Pancreas (tissue), 10 donors: ENCODE results near the gene COMMD7. TPM values are rescaled to one million over a fixed set of nuclear protein-coding genes. Genes with fewer than 3 reads are reported as not detected.
A peak's percentile ranks its signal among the peaks of the same experiment; 100 is the strongest.

Experiments
- ATAC-seq, 4 donors: fragments of 200-7000 bp; cut with Tn5 transposase; one replicate each; pipeline versions ENCODE4 v1.8.0 to v1.9.1; 2020; ENCODE audit warnings: mild to moderate bottlenecking in 4 of 4, moderate library complexity in 4 of 4
- DNase-seq, 6 donors: peaks; one replicate each; pipeline ENCODE4 v3.0.0-alpha.2; 2020
- FAIRE-seq: peaks from 2 replicates; lab custom pipeline; 2012; peaks lifted over from hg19 to GRCh38; lab: Jason Lieb, UNC
- H3K27ac ChIP-seq, 4 donors: fragments of 200-600 bp; sonication (generic); 1 replicate in 3 of 4; 2 replicates in 1 of 4; pipeline versions ENCODE4 v1.5.0 to v1.8.0; 2020
- H3K27me3 ChIP-seq, 4 donors: fragments of 200-600 bp; one replicate each; pipeline ENCODE4 v1.8.0; 2021
- H3K36me3 ChIP-seq, 3 donors: fragments of 200-600 bp; sonication (generic) in 1 of 3; one replicate each; pipeline versions ENCODE4 v1.5.0 to v1.8.0; 2020 to 2021
- H3K4me1 ChIP-seq, 3 donors: fragments of 200-600 bp; one replicate each; pipeline ENCODE4 v1.8.0; 2021
- H3K4me3 ChIP-seq, 4 donors: fragments of 200-600 bp; sonication (generic) in 2 of 4; one replicate each; pipeline versions ENCODE4 v1.5.0 to v1.8.0; 2020 to 2021
- H3K9me3 ChIP-seq, 4 donors: fragments of 200-600 bp; one replicate each; pipeline ENCODE4 v1.8.0; 2021
- WGBS, 2 donors: extraction: QIAGEN DNeasy Blood & Tissue Kit; methylation state at CpG; one replicate each; pipeline ENCODE4 v1.1.7; 2013; 5-methylcytosine and 5-hydroxymethylcytosine counted together
- intact Hi-C, 3 donors: fragments of 100-400 bp; cut with DNase I; formaldehyde crosslinking; loops; one replicate each; pipeline versions ENCODE4 v1.11.1 to v1.14.2; 2022
- polyA plus RNA-seq, 2 donors: library from polyadenylated mRNA; stranded (reverse); fragments of 200-250 nt; gene quantifications; one replicate each; pipeline ENCODE4 v1.2.3, GENCODE V29; 2013
- total RNA-seq, 6 donors: library from RNA; stranded (reverse); fragmentation: NEBNext Ultra II Directional in 4 of 6; extraction: Animal tissue kit (Norgen Biotek cat#: 25700) in 4 of 6; gene quantifications; one replicate each; pipeline versions ENCODE4 v1.2.1 to v1.2.4, GENCODE V29; 2021 to 2023
- TF ChIP-seq, protein P1 (sequence below), 4 donors: fragments of 200-600 bp; sonication (generic) in 3 of 4; IDR thresholded peaks; one replicate each; pipeline versions ENCODE4 v1.5.0 to v1.8.0; 2021; ENCODE audit warnings: antibody characterized with exemption in 4 of 4
- donor health status: healthy with polysubstance abuse.
- donor health status: DM: no; HTN: no; CAD: no; lungs with moderate emphysema.
- donor health status: DM: no; HTN: no; CAD: no.
- donor health status: control.
- donor health status: control.
- donor health status: Bipolar disorder and iron deficiency.
- donor health status: DM: yes; HTN: yes; CAD: no.
- donor health status: DM: no; HTN: no; CAD: no.
- donor health status: DM: no; HTN: no; CAD: no.
- donor health status: DM: yes; HTN: yes; CAD: no.

The COMMD7 gene
- total and polyA plus RNA-seq, 8 donors = 12.9 to 29.1 (median 16.4) TPM

DNA sequence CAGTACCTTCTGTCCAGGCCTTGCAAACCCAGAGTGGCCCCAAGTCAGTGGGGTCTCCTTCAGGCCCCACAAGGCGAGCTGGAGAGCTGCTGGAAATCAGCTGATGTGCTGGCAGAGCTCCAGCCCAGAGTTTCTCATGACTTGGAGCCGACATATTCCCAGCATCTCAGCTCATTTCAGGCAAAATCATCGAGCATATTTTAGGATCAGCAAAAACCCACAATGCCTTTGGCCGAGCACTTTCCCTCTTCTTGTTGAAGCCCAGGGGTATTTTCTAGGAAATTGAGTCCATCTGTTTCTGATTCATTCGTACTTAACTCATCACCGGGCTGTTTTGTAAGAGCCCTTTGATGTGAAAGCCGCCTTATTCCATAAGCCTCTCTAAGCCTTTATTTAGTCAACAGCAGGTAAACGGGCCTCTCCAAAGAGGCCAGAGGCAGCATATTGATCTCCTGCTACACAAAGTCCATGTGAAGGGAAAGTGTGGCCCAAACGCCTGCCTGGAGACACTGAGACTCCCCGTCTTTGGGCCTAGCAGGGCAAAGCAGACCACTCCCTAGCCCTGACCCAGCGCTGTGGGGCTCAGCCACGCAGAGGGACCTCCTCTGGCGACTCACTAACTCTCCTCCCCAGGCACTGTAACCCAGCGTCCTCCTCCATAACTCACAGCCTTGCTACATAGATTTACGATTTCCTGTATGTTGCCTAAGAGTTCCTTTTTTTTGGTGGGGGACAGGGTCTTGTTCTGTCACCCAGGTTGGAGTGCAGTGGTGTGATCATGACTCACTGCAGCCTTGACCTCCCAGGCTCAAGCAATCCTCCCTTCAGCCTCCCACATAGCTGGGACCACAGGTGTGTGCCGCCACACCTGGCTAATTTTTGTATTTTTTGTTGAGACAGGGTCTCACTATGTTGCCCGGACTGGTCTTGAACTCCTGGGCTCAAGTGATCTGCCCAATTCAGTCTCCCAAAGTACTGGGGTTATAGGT is 57.4 kb downstream of the COMMD7 start:
- H3K27ac ChIP-seq = peak overlapping the region in 1 of 4 donors; percentile 48
- H3K4me1 ChIP-seq = no peaks in the 10 kb centered on the region
- no peak overlapping the region for H3K4me3 ChIP-seq
- TF ChIP-seq, protein P1, sequence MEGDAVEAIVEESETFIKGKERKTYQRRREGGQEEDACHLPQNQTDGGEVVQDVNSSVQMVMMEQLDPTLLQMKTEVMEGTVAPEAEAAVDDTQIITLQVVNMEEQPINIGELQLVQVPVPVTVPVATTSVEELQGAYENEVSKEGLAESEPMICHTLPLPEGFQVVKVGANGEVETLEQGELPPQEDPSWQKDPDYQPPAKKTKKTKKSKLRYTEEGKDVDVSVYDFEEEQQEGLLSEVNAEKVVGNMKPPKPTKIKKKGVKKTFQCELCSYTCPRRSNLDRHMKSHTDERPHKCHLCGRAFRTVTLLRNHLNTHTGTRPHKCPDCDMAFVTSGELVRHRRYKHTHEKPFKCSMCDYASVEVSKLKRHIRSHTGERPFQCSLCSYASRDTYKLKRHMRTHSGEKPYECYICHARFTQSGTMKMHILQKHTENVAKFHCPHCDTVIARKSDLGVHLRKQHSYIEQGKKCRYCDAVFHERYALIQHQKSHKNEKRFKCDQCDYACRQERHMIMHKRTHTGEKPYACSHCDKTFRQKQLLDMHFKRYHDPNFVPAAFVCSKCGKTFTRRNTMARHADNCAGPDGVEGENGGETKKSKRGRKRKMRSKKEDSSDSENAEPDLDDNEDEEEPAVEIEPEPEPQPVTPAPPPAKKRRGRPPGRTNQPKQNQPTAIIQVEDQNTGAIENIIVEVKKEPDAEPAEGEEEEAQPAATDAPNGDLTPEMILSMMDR (IDR thresholded peaks at IDR 0.05) = no peak
- H3K36me3 ChIP-seq = no peaks in the 10 kb centered on the region
- intact Hi-C loops = no loop called here
- no peaks in the 10 kb centered on the region for H3K27me3 ChIP-seq
- H3K9me3 ChIP-seq = no peaks in the 10 kb centered on the region
- 64 to 70% methylated on average over 17 of the region's 17 CpGs for WGBS, 2 donors
- DNase-seq (no peak), FAIRE-seq (no peak), ATAC-seq (peak in 2 of 4 donors; percentile 27 to 43)

- ATAC-seq (no peak), FAIRE-seq (no peak), DNase-seq (no peak)
- TF ChIP-seq, protein P1 (IDR thresholded peaks at IDR 0.05) = no peak
- WGBS, 2 donors = 88 to 90% methylated on average over 11 of the region's 11 CpGs
- Histone ChIP-seq H3K9me3 (no peaks in the 10 kb centered on the region), H3K27me3 (no peaks in the 10 kb centered on the region), H3K27ac (no peak overlapping the region), H3K4me1 (no peaks in the 10 kb centered on the region), H3K36me3 (no peaks in the 10 kb centered on the region), H3K4me3 (no peak overlapping the region)
- intact Hi-C loops = loop anchor here in 1 of 3 donors (5.0 kb wide), 1 partner anchor 100 kb away; no protein-coding TSS in a partner anchor
Measured at GRCh38 chr20:32682508-32682987, 60.7 kb downstream of the COMMD7 start.

- no peaks in the 10 kb centered on the region for H3K27me3 ChIP-seq
- WGBS, 2 donors = 62% methylated on average over 19 to 20 of the region's 20 CpGs
- H3K4me1 ChIP-seq = no peaks in the 10 kb centered on the region
- FAIRE-seq (no peak), ATAC-seq (peak in 3 of 4 donors; percentile 49 to 69 (median 67)), DNase-seq (no peak)
- H3K36me3 ChIP-seq = no peaks in the 10 kb centered on the region
- H3K27ac ChIP-seq = no peak overlapping the region
- TF ChIP-seq, protein P1 (IDR thresholded peaks at IDR 0.05) = no peak
- intact Hi-C loops = loop anchor here in 1 of 3 donors (5.0 kb wide), 1 partner anchor 101 kb away; no protein-coding TSS in a partner anchor
- no peak overlapping the region for H3K4me3 ChIP-seq
- no peaks in the 10 kb centered on the region for H3K9me3 ChIP-seq
Measured at GRCh38 chr20:32681175-32682084, 61.8 kb downstream of the COMMD7 start.

DNA sequence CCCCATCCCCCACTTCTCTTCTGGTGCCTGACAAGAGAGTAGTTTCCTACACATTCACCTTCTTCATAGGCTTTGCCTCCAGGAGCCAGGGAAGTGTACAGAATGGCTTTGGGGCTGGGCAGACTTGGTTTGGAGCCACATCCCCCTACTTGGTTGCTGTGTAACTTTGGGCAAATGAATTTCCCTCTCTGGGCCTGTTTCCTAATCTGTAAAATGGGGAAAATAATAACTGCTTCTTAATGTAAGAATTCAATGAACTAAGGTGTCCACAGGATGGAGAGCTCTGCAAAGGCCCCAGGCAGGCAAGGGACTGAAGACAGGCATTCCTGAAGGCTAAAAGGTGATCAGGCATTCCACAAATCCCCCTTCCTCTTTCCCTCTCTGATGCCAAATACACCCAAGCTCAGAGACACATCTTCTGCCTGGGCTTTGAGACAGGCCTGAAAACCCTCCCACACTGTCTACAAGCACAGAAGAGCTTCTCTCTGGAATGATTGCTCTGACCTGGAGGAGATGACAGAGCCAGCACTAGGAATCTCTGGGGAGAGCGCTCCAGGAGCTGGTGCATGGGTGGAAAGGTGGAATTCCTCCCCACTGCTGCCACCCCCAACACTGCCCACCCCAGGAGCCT is 62.6 kb downstream of the COMMD7 start:
- intact Hi-C loops = loop anchor here in 1 of 3 donors (5.0 kb wide), 1 partner anchor 102 kb away; no protein-coding TSS in a partner anchor
- WGBS, 2 donors = 80 to 100% methylated on average over 1 of the region's 1 CpG
- H3K27ac ChIP-seq = no peak overlapping the region
- no peaks in the 10 kb centered on the region for H3K27me3 ChIP-seq
- ATAC-seq (no peak), FAIRE-seq (no peak), DNase-seq (no peak)
- no peaks in the 10 kb centered on the region for H3K9me3 ChIP-seq
- TF ChIP-seq, protein P1 (IDR thresholded peaks at IDR 0.05) = no peak
- no peaks in the 10 kb centered on the region for H3K4me1 ChIP-seq
- H3K36me3 ChIP-seq = no peaks in the 10 kb centered on the region
- H3K4me3 ChIP-seq = no peak overlapping the region
